Stimulated activated CD8-positive, alpha-beta memory T cell treated with anti-CD3 and anti-CD28 coated beads, Interleukin-7, amount 100 ng/mL, for 24 hours (primary cell): ENCODE results near the gene TNFRSF13B.

ENCODE experiments used
- DNase-seq: peaks from one replicate; pipeline ENCODE4 v3.0.0-alpha.2; 2020; ENCODE audit warnings: low read depth

TNFRSF13B gene

DNA sequence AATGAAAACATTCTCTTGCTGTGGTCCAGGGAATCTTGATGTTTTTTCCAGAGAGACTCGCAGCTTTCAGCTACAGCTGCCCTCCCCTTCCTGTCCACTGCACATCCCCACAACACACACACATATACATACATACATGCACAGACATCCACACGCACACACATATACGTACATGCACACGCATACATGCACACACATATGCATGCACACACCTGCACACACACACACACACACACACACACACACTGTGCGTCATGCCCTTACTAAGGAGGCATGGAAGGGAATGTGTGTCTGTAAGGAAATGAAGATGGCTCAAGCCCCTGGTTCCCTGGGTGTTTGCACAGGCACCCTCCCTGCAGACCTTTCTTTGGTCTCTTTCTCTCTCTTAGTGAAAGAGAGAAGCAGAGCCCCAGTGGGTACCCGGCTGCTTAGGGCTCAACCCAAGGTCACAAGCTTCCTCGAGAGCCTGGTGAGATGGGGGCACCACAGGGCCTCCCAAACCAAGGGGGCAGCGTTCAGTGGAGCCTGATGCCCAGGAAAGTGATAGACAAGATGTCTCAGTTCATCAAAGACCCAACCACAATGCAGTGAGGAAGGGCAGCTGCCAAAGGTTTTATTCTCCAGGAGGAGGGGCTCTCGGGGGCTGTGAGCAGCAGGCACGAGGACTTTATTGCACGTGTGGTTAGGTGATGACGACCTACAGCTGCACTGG is 33.3 kb downstream of the TNFRSF13B start:
- DNase-seq = no peak

DNA sequence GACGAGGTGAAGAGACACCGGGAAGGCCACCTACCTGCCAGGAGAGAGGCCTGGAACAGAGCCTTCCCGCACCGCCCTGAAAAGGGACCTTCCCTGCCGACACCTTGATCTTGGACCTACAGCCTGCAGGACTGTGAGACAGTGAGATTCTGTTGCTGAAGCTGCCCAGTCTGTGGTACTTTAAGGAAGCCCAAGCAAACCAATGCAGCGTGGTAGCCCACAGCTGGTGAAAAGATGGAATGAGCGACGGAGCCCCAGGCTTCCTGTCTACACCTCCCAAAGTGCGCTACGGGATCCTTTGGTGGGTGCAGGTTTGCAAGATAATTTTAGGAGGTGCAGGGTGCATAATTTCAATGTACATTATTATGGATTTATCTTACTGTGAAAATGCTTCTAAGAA is 33.9 kb downstream of the TNFRSF13B start:
- no peak for DNase-seq

DNA sequence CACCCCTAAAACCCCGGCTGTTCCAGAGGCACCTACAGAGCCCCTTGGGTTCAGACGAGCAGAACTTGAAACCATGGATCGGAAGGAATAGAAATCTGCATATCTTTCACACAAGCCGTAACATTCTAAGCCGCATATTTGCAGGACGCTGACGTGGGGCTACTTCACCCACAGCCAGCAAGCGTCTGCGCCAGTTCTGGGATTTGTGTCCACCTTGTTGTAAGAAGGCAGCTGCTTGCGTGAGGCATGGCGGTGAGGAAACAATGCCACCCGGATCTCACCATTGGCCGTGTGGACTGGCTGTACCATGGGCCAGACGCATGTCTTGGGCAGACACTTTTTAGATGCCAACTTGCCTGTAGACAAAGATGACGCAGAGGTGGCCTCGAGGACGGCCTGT is 34.5 kb downstream of the TNFRSF13B start:
- no peak for DNase-seq

DNA sequence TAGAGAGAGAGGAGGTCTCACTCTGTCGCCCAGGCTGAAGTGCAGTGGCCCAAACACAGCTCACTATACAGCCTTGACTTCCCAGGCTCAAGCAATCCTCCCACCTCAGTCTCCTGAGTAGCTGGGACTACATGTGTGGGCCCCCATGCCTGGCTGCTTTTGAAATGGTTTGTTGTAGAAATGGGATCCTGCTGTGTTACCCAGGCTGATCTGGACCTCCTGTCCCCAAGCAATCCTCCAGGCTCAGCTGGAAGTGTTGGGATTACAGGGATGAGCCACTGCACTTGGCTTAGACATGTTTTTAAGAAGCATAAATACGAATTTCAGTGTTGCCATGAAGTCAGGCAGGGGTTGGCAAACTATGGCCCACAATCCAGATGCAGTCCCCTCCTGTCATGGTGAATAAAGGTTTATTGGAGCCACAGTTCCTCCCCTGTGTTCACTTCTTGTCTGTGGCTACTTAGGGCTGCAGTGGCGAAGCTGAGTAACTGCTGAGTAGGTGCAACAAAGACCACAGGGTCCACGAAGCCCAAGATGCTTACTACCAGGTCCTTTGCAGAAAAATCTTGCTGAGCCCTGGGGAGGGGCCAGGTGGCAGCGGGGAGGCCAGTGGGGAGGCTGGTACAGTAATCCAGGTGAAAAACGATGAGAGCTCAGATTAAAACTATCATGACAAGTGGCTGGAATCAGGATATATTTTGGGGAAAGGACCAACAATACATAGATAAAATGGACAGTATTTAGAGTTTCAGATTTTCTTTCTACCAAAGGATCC is 35.2 kb downstream of the TNFRSF13B start:
- no peak for DNase-seq

DNA sequence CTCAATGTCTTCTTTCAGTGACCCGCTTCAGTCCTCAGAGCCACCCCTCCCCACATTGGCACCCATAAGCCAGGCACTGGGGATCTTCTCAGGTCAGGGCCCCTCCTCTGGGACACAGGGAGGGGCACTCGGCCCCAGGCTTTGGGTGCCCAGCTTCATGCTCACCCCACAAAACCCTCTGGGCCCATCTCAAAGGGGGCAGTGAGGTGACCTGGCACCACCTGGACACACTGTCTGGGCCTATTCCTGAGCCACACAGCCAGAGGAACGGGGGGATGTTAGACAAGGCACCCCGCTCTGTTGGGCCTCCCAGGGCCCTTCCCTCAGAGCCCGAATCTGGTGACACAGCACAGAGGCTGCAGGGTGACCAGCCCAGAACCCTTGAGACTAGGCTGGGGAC is 36.1 kb downstream of the TNFRSF13B start:
- no peak for DNase-seq

DNA sequence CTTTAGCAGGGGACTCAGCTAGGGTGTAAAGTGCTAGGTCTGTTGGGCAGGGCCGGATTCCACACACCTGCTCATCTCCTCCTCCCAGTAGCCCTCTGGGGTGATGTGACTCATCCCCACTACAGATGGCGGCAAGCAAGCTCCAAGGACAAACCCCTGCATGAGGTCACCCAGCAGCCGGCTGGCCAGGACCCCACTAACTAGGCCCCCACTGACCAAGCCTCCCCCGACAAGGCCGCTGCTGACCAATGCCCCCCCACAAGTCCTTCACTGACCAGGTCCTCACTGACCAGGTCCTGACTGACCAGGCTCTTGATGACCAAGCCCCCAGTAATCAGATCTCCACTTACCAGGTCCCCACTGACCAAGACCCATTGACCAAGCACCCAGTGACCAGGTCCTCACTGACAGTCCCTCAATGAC is 36.7 kb downstream of the TNFRSF13B start:
- DNase-seq = no peak

DNA sequence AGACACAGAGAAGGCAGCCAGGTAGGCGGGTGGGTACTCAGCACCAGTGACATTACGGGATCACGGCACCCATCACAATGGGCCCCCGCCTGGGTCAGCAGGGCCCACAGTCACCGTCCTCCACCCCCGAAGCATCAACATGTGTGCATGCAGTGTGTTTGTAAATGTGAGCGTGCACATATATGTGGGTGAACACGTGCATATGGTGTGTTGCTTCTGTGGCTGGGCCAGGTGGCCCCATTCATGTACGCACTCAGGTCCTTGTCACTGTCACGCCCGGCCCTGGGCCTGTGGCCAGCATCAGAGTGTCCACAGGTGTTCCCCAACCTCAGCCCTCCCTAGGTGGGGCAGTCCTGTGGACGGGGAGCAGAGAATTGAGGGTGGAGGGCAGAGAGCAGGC is 37.1 kb downstream of the TNFRSF13B start:
- DNase-seq = no peak

DNA sequence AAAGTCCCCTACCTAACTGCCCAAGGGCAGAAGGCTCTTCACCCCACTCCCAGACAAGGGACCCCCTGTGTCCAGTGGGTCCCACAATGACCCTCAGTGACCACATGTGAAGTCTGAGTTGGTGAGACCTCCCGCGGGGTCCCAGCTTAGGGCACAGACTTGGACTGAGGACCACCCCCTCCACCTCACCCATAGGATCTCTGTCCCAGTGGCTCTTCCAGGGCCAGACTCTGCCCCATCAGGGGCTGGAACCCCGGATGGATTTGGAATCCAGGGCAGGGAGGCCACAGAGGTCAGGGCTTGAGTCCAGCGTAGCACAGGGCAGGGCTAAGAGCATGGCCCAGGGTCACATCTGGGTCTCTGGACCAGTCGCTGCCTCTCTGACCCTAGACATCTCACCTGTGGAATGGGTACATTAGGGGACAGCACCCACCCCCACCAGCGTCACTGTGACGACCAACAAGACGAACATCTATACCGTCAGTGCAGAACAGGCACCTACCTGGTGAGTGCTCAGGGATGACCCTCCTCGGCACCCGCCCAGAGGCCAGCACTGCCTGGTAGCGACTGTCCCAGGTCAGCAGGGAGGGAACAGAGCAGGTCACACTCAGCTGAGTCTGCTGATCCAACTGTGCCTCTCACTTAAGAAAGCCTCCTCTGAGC is 37.7 kb downstream of the TNFRSF13B start:
- no peak for DNase-seq

DNA sequence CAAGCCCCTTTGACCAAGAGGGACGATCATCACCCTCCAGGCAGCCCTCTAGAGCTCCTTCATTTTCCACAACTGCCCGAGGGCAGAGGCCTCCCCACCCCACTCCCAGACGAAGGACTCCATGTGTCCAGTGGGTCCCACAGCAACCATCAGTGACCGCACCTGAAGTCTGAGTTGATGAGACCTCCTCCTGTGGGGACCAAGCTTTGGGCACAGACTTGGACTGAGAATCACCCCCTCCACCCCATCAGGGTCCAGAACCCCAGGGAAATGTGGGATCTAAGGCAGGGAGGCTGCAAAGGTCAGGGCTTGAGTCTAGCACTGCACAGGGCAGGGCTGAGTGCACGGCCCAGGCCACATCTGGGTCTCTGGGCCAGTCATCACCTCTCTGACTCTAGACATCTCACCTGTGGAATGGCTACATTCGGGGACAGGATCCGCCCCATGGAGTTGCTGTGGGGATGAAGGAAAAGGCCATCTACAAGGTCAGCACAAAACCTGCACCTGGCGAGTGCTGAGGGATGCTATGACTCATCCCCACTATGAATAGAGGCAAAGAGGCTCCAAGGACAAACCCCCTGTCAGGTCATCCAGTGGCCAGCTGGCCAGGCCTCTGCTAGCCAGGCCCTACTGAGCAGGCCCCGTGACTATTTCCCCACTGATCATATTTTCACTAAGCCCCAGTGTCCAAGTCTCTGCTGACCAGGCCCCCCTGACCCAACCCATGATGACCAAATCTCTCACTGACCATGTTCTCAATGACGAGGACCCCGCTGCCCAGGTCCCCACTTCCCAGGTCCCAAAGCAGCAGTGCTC is 38.4 kb downstream of the TNFRSF13B start:
- DNase-seq = no peak

DNA sequence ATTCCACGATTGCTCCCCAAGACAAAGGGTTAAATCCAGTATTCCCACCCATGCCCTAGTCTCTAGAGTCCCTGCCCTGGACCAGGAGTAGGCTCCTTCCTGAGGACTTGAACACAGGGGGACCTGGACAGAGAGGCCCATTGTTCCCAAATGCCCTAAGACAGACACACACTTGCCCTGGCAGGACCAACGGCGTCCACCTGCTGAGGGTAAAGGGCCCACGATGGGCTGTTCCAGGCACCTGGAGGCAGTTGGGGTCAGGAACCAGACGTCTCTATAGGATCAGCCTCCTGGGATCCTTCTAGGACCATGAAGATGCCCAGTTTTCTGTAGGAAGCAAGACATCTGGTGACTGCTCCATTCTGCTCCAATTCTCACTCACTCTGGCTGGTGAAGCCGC is 39.3 kb downstream of the TNFRSF13B start:
- DNase-seq = no peak

DNA sequence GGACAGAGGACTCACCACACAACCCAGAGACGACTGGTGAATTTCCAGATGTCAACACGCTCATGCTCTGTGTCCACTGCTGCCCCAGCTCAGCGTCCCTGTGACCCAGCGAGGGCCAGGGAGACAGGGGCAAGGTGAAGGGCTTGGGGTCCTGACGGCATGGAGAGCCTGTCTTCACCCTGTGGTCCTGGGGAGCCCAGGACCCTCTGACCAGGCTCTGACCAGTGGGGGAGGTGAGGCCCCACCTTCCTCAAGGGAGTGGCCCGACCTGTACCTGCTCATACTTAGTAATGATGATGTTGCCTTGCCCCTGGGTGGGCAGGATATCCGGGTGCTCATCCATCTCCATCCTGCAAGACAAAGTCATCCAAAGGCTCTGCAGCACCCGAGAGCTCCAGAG is 39.8 kb downstream of the TNFRSF13B start:
- no peak for DNase-seq

DNA sequence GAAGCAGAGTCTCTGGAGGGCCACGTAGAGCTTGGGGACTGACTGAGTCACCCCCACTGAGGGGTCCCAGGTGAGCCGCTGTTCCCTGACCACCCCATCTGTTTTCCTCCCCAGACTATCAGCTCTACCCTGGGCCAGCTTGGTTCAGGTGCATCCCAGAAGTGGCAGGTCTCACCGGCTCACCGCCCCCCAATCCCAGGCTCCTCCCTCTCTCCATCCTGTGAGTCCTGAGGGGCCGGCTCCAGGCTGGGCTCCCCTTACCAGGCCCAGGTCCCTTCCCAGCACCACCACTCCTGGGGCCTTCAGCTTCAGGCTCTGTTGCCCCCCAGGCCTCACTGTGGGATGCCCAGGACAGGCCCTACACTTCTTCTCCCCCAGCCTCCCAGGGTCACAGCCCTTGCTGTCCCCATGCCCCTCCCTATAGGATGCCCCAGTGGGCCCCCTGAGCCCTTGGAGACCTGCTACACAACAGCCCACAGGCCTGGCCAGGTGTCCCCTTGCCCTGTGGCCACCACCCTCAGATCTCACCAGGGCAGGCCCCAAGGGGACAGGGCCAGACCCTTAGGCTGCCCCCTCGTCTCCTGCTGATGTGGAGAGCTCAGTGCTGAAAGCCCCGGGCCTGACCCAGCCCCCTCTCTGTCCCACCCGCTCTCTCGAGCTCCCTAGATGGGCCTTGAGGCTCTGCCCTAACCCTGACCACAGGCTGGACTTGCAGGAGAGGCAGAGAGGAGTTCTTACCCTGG is 40.4 kb downstream of the TNFRSF13B start:
- no peak for DNase-seq

DNA sequence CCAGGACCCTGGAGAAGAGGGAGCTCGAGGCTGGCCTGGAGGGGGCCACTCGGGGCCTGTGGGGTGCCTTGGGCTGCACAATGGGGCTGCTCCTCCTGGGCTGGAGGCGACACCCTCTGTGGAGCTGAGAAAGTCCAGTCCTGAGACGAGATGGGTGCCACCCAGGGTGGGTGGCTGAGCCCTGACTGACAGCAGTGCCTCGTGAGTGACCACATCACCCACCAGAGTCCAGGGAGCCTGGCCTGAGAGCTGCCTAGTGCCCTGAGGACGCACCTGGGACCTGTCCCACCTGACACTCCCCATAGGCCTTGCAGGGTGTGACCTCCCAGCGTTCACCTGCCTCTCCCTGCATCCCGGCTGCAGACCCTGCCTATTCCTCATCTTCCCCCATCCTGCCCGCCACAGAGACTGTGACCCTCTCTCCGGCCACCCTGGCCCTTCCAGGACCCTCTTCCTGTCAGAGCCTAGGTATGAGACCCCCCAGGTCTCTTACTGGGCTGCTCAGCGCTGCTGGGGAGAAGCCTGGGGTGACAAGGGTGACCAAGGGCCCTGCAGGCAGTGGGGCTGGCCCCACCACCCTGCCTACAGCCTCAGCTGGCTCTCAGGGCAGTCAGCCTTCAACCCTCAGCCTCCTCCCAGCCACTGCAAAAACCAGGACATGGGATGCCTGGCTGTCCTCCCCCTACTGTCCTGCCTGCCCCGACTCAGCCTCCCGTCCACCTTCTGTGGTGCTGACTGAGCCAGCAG is 41.2 kb downstream of the TNFRSF13B start:
- no peak for DNase-seq

DNA sequence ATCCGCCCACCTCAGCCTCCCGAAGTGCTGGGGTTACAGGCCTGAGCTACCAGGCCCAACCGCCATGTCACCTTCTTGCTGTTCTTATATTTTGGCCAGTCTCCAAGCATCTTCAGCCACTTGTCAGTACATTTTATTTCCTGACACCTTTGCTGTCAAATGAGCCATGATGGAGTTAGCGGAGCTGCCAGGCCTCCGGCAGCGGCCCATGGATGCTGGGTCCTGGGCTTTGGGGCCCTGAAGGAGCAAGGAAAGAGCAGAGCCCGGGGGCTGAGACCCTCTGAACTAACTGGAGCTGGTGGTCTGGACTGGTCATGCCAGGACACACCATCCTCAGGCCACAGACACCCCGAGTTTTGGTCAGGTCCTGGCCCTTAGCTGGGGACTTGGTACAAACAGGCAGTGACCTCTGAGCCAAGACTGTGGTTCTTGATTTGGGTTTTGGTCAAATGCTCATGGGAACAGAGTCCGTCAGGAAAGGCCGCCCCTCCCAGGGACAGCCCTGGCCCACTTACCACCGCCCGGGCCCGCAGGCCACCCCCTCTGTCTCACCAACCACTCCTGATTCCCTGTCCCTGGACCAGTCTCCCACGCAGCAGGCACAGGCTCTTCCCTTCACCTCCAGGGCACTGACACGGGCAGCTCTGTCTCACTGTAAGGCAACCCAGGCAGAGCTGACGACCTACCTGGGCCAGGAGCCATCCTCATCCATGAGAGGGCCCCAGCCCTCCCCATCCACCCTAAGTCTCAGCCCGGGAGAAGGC is 42.0 kb downstream of the TNFRSF13B start:
- no peak for DNase-seq

DNA sequence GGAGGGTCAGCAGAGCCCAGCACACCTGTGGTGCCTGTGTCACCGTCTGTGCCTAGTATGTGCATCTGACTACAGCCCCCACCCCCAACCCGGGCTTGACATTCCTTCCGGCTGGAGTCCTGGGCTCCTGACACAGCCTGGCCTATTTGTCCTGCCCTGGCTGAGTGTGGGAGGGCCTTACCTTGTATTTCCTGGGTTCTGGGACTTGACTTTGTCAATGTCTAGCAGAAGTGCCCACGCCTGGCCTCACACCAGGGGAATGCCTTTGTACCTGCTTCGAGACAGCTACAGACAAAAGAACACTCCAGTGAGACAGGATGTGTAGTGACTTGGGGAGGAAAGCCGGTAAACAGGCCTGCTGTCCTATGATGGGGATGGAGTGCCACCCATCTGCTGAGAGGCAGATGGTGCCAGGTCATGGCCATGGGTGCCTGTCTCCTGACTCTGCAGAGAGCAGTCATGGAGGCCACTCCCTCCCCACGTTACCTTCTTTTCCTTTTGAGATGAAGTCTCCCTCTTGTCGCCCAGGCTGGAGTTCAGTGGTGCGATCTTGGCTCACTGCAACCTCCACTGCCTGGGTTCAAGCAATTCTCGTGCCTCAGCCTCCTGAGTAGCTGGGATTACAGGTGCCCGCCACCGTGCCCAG is 42.8 kb downstream of the TNFRSF13B start:
- DNase-seq = no peak

DNA sequence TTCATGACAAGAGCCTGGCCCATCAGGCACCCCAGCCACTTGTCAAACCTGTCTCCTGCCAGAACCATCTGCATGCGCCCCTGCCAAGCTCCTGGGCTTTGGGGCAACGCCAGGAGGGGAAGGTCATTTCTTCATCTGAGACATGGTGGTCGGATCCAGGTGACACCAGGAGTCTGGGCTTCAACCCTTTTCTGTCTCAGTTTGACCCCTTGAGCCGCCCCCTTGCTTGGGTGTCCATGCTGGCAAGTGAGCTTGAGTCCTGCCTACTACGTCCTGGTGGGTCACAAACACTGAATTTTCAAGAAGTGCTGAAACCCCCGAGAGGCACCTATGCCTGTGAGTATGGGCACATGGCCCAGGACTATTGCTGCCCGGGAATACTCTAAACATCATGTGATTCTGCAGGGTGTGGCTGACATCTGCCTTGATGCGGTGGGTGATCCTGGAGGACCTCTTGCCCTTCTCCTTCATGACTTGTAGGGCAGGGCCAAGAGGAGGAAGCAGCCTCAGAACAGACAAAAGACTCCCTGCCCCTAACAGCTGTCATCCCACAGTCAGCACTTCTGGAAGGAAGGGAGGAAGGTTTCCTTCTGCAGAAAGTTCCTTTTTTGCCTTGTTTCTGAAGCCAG is 43.4 kb downstream of the TNFRSF13B start:
- DNase-seq = no peak

DNA sequence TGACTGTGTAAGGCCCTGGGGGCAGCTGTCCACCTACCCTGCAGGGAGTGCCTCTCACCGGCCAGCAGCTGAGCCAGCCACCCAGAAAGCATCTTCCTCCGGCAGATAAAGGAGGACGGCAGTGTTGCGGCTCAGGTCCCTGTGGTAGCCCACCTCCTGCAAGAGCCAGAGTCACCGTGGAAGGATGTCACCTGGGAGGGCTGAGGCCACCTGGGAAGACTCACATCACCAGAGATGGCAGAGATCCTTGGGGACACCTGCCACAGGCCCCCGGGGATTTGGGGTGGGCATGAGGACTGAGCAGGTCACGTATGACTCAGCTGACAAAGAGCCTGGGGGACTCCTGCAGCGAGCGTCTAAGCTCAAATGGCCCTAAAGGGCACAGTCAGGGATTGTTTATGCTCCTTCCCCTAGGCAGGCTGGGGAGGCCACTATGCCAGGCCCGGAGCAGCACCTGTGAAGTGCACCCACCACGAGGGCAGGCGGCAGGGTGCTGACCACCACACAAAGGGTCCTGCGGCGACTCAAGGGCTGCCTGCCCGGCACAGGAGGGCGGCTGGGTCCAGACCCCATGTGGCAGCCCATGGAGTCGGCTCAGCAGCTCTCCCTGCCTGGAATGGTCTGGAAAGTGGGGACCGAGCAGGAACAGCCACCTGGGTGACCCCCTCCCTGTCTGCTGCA is 44.1 kb downstream of the TNFRSF13B start:
- no peak for DNase-seq
